ENCODE results near the gene VSIG10L2. TPM values are rescaled to one million over a fixed set of nuclear protein-coding genes. Genes with fewer than 3 reads are reported as not detected.

The VSIG10L2 gene
- total RNA-seq, 1 experiment from 2014 or later, result not detected

- H3K27me3 ChIP-seq (ENCODE audit: insufficient read depth, low read length), result no peaks in the 10 kb centered on the region
- no peaks in the 10 kb centered on the region for H3K79me1 ChIP-seq (ENCODE audit: insufficient read depth, low read depth, low read length, poor library complexity, severe bottlenecking)
- H3K23ac ChIP-seq (ENCODE audit: insufficient read length, low read depth, low read length), result no peak overlapping the region
- H2BK12ac ChIP-seq (ENCODE audit: insufficient read length, low read depth, low read length), result no peak overlapping the region
- H3K79me2 ChIP-seq (ENCODE audit: insufficient read depth, low read length), result no peaks in the 10 kb centered on the region
- H2AK5ac ChIP-seq (ENCODE audit: insufficient read length, low read length), result no peak overlapping the region
- no CpG with 5 or more reads among the region's 9 CpGs for WGBS (ENCODE audit: extremely low coverage, insufficient read length, low lambda C conversion rate)
- no peak overlapping the region for H2BK5ac ChIP-seq (ENCODE audit: insufficient read length, low read length)
- Mint-ChIP-seq H3K9me3 (no peaks in the 10 kb centered on the region; a peak in 1 of 5 replicates), H3K27me3 (ENCODE audit: low read depth) (peaks cover 3% of the 10 kb centered on the region; the same call in 1 of the 2 replicates), H3K27ac (no peak overlapping the region), H3K4me3 (no peak overlapping the region), H3K4me1 (peaks cover 12 to 14% of the 10 kb centered on the region in 2 experiments), H3K36me3 (ENCODE audit: insufficient read depth in 1 of 3, low read depth in 3 of 3) (no peaks in the 10 kb centered on the region)
- no peak overlapping the region for H2AFZ ChIP-seq (ENCODE audit: low read length)
- H2BK120ac ChIP-seq (ENCODE audit: low read depth, low read length, poor library complexity, severe bottlenecking), result no peak overlapping the region
- no peak for DNase-seq
- H2BK15ac ChIP-seq (ENCODE audit: low read depth, low read length), result no peak overlapping the region
- no peak overlapping the region for H3K4ac ChIP-seq (ENCODE audit: low read depth, low read length)
- no peak overlapping the region for H3K27ac ChIP-seq (ENCODE audit: insufficient read length, low read depth, low read length)
- no peak overlapping the region for H3K14ac ChIP-seq (ENCODE audit: insufficient read depth, low read length)
- H3T11ph ChIP-seq (ENCODE audit: low read length), result no peak overlapping the region
- no peak overlapping the region for H3K56ac ChIP-seq (ENCODE audit: insufficient read length, low read depth, low read length)
- H2BK20ac ChIP-seq (ENCODE audit: low read depth, low read length, poor library complexity, severe bottlenecking), result no peak overlapping the region
- H4K8ac ChIP-seq (replicated peaks; ENCODE audit: insufficient read length, low read depth, low read length), result no peak overlapping the region
- no peak for TF ChIP-seq CTCF (conservative IDR thresholded peaks at IDR 0.05)
- H3K9me3 ChIP-seq (ENCODE audit: control insufficient read depth, low read depth, low read length), result no peaks in the 10 kb centered on the region
- no peak overlapping the region for H3K18ac ChIP-seq (ENCODE audit: insufficient read length, low read depth, low read length)
- H3K4me1 ChIP-seq (ENCODE audit: insufficient read depth, low read length), result no peaks in the 10 kb centered on the region
- H4K20me1 ChIP-seq (ENCODE audit: control insufficient read depth, insufficient read depth, insufficient read length), result no peaks in the 10 kb centered on the region
- no peak overlapping the region for H4K91ac ChIP-seq (ENCODE audit: insufficient read length, low read depth, low read length)
- H3K23me2 ChIP-seq (ENCODE audit: insufficient read length, low read depth, low read length, poor library complexity, severe bottlenecking), result no peaks in the 10 kb centered on the region
- H3K4me2 ChIP-seq (ENCODE audit: insufficient read depth, insufficient read length, low read length), result no peak overlapping the region
- no peak overlapping the region for H3K9ac ChIP-seq (ENCODE audit: extremely low read depth, insufficient read length, low read length)
- H4K5ac ChIP-seq (ENCODE audit: insufficient read length, low read depth, low read length), result no peak overlapping the region
Observed at GRCh38 chr11:125924384-125925007, 21.3 kb upstream of the VSIG10L2 start.

All from H9 (cell line).